Astrocyte of the spinal cord (primary cell): ENCODE measurements around the gene CCDC150.
A peak's percentile ranks its signal among the peaks of the same experiment; 100 is the strongest.
"Not testable (repeated sequence)": the region's sequence is repeated elsewhere in the genome, so short reads cannot be mapped to it uniquely, and the experiment has no call there.

Experiments
- DNase-seq: peaks from one replicate; pipeline ENCODE4 v3.0.0; 2011; ENCODE audit warnings: low read depth, low spot score
- H3K4me3 ChIP-seq: 2 replicates; pipeline ENCODE4 v1.5.1; 2011; ENCODE audit warnings: low read depth, mild to moderate bottlenecking, low read length, moderate library complexity
- CTCF ChIP-seq: IDR thresholded peaks from 2 replicates; pipeline ENCODE4 v1.5.1; 2012; ENCODE audit warnings: low read depth, mild to moderate bottlenecking, low read length, inconsistent platforms
- in situ Hi-C: cut with HindIII; loops from 2 replicates; pipeline ENCODE4 v1.10.0; 2017; ENCODE audit warnings: low sequenced_read_pairs

CCDC150 gene

GRCh38 chr2:196718419-196719109 lies 79.0 kb downstream of the CCDC150 start:
- peak; percentile 4 for DNase-seq
- TF ChIP-seq CTCF, result no peak
- no peak overlapping the region for H3K4me3 ChIP-seq
- in situ Hi-C loops, result no loop called here

- in situ Hi-C loops, result no loop called here
- peak; percentile 85 for DNase-seq
- peak; percentile 30 for TF ChIP-seq CTCF
- no peak overlapping the region for H3K4me3 ChIP-seq
Observed at GRCh38 chr2:196719110-196719872, 79.8 kb downstream of the CCDC150 start.

GRCh38 chr2:196723571-196723970 lies 84.1 kb downstream of the CCDC150 start:
- no peak overlapping the region for H3K4me3 ChIP-seq
- in situ Hi-C loops, result no loop called here
- no peak for TF ChIP-seq CTCF
- no peak for DNase-seq

GRCh38 chr2:196725218-196725617 lies 85.7 kb downstream of the CCDC150 start:
- DNase-seq, result no peak
- no peak overlapping the region for H3K4me3 ChIP-seq
- in situ Hi-C loops, result no loop called here
- TF ChIP-seq CTCF, result no peak

- in situ Hi-C loops, result no loop called here
- no peak for TF ChIP-seq CTCF
- no peak overlapping the region for H3K4me3 ChIP-seq
- DNase-seq, result no peak
Observed at GRCh38 chr2:196725882-196726281, 86.4 kb downstream of the CCDC150 start.

GRCh38 chr2:196729418-196729817 lies 89.9 kb downstream of the CCDC150 start:
- no peak for TF ChIP-seq CTCF
- in situ Hi-C loops, result no loop called here
- DNase-seq, result no peak

GRCh38 chr2:196736646-196737045 lies 97.1 kb downstream of the CCDC150 start:
- in situ Hi-C loops, DNase-seq: not testable (repeated sequence)

More at GRCh38 chr2:196729418-196729817, 89.9 kb downstream of the CCDC150 start:
- H3K4me3 ChIP-seq, result no peak overlapping the region

More at GRCh38 chr2:196736646-196737045, 97.1 kb downstream of the CCDC150 start:
- H3K4me3 ChIP-seq, result not testable (repeated sequence)
